ENCODE results near the gene TNPO1.
"Not testable (repeated sequence)": the region's sequence is repeated elsewhere in the genome, so short reads cannot be mapped to it uniquely, and the experiment has no call there.

Gene TNPO1

DNA sequence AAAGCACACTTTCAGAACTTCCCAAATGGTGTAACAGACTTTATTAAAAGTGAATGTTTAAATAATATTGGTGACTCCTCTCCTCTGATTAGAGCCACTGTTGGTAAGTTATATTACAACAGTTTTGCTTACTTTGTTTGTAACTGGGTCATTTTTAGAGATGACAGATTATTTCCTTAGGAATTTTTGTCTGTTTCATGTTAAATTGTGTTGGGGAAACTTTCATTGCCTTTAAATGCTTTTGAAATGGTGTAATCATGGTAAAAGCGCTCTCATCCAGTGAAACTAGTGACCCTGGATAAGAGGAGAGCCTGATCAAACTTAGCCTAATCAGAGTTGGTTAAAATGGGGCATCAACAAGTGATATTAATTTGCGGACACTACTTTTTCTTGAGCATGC is 39.4 kb downstream of the TNPO1 start:
- no peak for DNase-seq

- no peak for DNase-seq
Measured at GRCh38 chr5:72857396-72857795, 40.9 kb downstream of the TNPO1 start.

- no peak for DNase-seq
Measured at GRCh38 chr5:72859127-72859526, 42.7 kb downstream of the TNPO1 start.

DNA sequence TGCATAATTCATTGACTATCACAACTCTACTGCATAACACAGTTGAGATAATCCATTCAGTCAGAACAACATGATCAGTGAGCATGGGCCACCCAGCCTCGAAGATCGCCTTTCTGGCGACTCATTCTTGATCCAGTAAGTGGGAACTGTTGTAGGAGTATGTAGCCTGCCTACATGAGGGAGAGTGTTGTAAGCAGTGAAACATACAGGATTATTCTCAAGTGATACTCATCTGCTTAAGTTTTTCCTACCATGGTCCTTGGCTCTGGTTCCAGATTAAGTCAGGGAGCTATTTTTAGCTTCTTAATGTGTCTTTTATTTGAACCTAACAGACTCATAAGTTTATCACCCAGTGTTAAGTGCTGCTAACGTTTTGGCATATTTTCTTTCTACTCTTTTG is 44.0 kb downstream of the TNPO1 start:
- DNase-seq, result no peak

DNA sequence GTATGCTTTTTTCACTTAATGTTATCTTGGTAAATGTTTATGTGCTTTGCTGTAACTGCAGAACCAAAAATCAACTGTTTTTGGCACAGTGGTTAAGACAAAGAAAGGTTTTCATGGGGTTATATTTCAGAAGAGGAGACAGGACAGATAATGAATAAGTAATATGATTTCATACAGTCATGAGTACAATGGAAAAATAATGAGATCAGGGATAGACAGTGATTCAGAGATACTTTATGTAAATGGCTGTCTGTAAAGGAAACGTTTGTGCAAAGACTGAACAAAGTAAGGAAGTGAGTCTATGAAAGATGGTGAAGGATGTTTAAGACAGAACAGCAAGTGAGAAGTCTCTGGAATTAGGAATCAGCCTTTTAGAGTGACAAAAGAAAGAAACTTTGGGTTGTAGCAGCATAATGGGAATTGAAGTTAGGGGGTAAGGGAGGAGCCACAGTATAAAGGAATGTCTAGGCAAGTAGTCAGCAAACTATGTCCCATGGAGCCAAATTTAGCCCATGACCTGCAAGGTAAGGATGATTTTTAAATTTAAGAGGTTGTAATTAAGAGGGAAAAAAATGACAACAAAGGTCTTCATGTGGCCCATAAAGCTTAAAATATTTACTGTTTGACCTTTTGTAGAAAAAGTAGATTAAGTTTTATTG is 55.0 kb downstream of the TNPO1 start:
- no peak for DNase-seq

- peak; percentile 3 to 69 for DNase-seq
Measured at GRCh38 chr5:72878854-72879253, 62.4 kb downstream of the TNPO1 start.

GRCh38 chr5:72882989-72883388 is 66.5 kb downstream of the TNPO1 start:
- DNase-seq, result no peak

DNA sequence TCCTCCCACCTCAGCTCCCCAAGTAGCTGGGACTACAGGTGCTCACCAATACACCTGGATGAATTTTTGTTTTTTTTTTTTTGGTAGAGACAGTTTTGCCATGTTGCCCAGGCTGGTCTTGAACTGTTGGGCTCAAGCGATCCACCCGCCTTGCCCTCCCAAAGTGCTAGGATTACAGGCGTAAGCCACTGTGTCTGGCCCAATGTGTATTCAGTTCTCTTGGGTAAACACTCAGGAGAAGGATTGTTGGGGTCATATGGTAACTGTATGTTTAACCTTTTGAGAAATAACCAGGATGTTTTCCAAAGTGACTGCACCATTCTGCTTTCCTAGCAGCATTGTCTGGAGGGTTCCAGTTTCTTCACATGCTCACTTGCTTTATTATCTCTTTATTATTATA is 67.4 kb downstream of the TNPO1 start:
- DNase-seq, result no peak

- DNase-seq, result no peak
Measured at GRCh38 chr5:72884892-72885291, 68.4 kb downstream of the TNPO1 start.

GRCh38 chr5:72885824-72886223 is 69.4 kb downstream of the TNPO1 start:
- DNase-seq, result no peak

DNA sequence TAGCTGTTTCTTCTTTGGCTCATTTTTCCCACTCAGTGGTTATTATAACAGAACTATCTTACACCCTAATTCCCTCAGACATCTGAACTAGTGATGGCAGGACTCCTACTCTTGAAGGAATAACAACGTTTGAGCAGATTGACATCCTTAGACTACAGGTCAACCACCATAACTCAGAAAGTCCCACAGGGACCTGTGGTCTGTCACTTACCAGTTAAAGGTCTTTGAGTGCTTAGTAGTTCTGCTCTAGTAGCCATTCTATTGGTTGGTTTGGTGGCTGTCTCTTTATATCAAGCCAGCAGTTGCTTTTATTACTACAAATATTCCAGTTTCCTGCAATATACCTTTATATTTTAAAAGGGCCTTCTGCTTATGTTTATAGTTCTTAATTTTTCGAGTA is 72.1 kb downstream of the TNPO1 start:
- no peak for DNase-seq

DNA sequence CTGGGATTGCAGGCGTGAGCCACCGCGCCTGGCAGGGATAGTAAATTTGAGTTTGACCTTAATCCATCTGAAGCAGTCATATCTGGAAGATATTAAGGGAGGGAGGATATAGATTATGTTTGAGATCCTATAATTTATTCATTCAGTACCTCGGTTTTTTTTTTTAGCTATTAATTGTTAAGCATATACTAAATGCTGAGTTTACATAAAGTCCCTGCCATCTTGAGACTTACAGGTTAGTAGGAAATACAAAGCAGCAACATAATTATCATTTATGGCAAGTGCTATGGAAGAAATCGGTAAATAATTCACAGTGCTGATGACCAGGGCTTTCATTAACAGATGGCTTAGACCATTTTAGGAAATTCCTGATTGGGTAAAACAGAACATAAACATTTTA is 72.9 kb downstream of the TNPO1 start:
- no peak for DNase-seq

GRCh38 chr5:72892846-72893245 is 76.4 kb downstream of the TNPO1 start:
- DNase-seq, result no peak

- no peak for DNase-seq
Measured at GRCh38 chr5:72895758-72896157, 79.3 kb downstream of the TNPO1 start.

- no peak for DNase-seq
Measured at GRCh38 chr5:72906806-72907205, 90.3 kb downstream of the TNPO1 start.

- DNase-seq, result no peak
Measured at GRCh38 chr5:72908664-72909063, 92.2 kb downstream of the TNPO1 start.

DNA sequence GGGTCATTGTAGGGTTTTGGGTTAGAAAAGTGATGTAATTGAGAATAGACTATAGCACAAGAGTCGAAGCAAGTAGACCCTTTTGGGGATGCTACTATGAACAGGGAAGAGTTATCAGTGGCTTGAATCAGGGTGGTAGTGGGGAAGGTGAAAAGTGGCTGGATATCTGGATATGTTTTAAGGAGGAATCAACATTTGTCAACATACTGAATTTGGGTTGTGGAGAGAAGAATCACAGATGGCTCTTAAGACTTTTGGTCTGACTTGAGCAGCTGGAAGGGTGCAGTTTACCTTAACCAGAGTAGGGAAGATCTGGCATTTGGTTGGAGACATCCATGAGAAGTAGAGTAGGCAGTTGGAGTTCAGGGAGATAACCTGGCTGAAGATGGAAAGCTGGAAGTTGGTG is 100.9 kb downstream of the TNPO1 start:
- DNase-seq, result no peak

DNA sequence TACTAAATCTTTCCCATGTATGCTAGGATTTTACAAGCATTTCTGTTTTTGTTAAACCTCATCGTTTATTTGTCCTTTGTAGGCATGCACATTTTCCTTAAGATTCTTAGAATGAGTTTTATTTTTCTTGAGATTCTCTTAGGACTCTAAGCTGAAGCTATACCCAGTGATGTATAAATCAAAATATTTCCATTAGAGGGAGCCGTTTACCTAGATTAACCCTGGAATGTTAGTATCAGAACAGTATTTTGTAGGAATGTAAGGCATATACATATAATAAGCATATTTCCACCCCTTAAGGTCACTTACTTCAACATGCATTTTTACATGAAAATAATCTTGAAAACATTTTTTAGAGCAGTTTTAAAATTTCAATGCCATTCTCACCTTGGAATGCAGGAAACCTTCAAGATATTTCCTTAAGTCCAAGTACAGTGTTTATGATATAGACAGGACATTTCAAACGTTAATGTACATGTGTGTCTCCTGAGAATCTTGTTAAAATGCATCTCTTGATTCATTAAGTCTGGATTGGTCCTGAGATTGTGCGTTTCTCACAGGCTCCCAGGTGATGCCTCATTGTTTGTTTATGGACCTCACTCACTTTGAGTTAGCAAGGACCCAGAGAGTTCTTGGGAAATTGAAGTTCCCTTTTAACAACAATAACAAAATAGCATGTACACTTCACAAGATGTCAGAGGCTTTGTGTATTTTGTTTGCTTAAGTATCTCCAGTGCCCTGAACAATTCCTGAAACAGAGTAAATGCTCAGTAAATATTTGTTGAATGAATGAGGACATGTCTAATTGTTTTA is 104.4 kb downstream of the TNPO1 start:
- no peak for DNase-seq

DNA sequence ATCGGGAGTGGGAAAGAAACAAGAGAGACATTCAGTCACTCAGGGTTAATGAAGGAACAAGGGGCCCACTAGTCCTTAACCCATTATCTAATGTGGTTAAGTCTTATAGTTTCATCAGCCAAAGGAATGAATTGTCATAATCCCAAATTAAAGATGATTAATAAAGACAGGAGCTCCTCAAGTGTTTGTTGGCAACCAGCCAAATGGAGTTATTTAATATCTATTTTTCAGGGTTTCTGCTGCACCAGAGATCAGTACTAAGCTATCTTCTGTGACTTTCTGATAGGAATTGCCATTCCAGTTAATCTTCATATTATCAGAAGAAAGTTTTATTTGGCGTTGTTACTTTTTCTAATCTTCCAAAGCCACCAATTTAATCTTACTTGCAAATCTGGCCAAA is 105.4 kb downstream of the TNPO1 start:
- DNase-seq, result no peak

GRCh38 chr5:72922422-72922821 is 106.0 kb downstream of the TNPO1 start:
- DNase-seq, result no peak

DNA sequence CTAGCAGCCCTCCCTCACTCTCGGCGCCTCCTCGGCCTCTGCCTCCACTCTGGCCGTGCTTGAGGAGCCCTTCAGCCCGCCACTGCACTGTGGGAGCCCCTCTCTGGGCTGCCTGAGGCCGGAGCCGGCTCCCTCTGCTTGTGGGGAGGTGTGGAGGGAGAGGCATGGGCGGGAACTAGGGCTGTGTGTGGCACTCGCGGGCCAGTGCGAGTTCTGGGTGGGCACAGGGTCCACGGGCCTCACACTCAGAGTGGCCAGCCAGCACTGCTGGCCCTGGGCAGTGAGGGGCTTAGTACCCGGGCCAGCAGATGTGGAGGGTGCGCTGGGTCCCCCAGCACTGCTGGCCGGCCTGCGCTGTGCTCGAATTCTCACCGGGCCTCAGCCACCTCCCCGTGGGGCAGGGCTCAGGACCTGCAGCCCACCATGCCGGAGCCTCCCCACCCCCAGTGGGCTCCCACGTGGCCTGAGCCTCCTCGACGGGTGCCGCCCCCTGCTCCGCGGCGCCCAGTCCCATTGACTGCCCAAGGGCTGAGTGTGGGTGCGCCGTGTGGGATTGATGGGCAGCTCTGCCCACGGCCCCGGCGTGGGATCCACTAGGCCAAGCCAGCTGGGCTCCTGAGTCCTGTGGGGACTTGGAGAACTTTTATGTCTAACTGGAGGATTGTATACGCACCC is 109.0 kb downstream of the TNPO1 start:
- no peak for DNase-seq

DNA sequence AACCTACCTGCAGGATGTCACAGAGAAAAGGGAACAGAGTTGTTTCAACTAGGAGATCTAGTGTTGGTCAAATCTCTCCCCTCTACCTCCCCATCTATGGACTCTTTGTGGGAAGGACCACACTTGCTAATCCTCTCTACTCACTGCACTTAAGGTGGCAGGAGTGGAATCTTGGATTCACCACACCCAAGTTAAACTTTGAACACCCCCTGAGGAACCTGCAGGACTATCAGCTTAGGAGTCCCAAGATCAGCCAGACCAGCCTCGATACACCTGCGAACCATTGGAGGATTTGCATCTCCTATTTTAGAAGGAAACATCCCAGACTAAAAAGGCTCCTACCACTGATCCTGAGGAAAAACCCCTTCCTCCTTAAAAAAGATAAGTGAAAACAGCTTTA is 116.2 kb downstream of the TNPO1 start:
- not testable (repeated sequence) for DNase-seq

- not testable (repeated sequence) for DNase-seq
Measured at GRCh38 chr5:72934953-72935725, 118.7 kb downstream of the TNPO1 start.
